ENCODE results near the gene SLC35A1.

GRCh38 chr6:87518453-87518852 is 45.7 kb downstream of the SLC35A1 start:
- no peak for TF ChIP-seq POLR2AphosphoS5 (IDR thresholded peaks at IDR 0.05; ENCODE audit: borderline replicate concordance, low read depth, low read length)
- TF ChIP-seq EZH2 (IDR thresholded peaks at IDR 0.05), result no peak

All from SK-N-MC (cell line).